GM23338 (cell line): ENCODE data around the gene FAU. TPM values are rescaled to one million over a fixed set of nuclear protein-coding genes. Genes with fewer than 3 reads are reported as not detected.

ENCODE experiments used
- ATAC-seq: fragments of 200-7000 bp; cut with Tn5 transposase; 3 replicates; pipeline ENCODE4 v1.9.1; 2020
- DNase-seq: peaks from one replicate; pipeline ENCODE4 v3.0.0-alpha.2; 2015; ENCODE audit warnings: low spot score
- H2AFZ ChIP-seq: fragments of 200-600 bp; sonication (generic); 2 replicates; pipeline ENCODE4 v1.8.0; 2016; ENCODE audit warnings: antibody characterized with exemption, mild to moderate bottlenecking, moderate library complexity
- H3F3A ChIP-seq: fragments of 200-600 bp; sonication (generic); replicated peaks from 2 replicates; pipeline ENCODE4 v1.8.0; 2017; ENCODE audit warnings: antibody characterized with exemption, mixed run types, low read depth
- H3K27ac ChIP-seq: fragments of 200-600 bp; sonication (generic); 2 replicates; pipeline ENCODE4 v1.6.1; 2016; ENCODE audit warnings: low read depth
- H3K27me3 ChIP-seq: fragments of 200-600 bp; sonication (generic); 2 replicates; pipeline ENCODE4 v1.8.0; 2016; ENCODE audit warnings: mild to moderate bottlenecking, mixed run types, moderate library complexity; ENCODE audit not compliant: insufficient read depth
- H3K36me3 ChIP-seq: fragments of 200-600 bp; sonication (generic); 2 replicates; pipeline ENCODE4 v1.8.0; 2016; ENCODE audit warnings: mild to moderate bottlenecking; ENCODE audit not compliant: insufficient read depth
- H3K4me1 ChIP-seq: fragments of 200-600 bp; sonication (generic); 2 replicates; pipeline ENCODE4 v1.8.0; 2016; ENCODE audit warnings: mild to moderate bottlenecking, moderate library complexity; ENCODE audit not compliant: insufficient read depth
- H3K4me2 ChIP-seq: fragments of 200-600 bp; sonication (generic); 2 replicates; pipeline ENCODE4 v1.7.1; 2017; ENCODE audit warnings: mixed run types
- H3K4me3 ChIP-seq: fragments of 200-600 bp; sonication (generic); 2 replicates; pipeline ENCODE4 v1.6.1; 2016; ENCODE audit warnings: mixed run types
- H3K79me2 ChIP-seq: fragments of 200-600 bp; sonication (generic); replicated peaks from 2 replicates; pipeline ENCODE4 v1.8.0; 2017; ENCODE audit warnings: mild to moderate bottlenecking; ENCODE audit not compliant: insufficient read depth
- H3K9me2 ChIP-seq: fragments of 200-600 bp; sonication (generic); 2 replicates; pipeline ENCODE4 v1.8.0; 2017; ENCODE audit not compliant: insufficient read depth
- H4K20me1 ChIP-seq: fragments of 200-600 bp; sonication (generic); replicated peaks from 2 replicates; pipeline ENCODE4 v1.8.0; 2017; ENCODE audit warnings: mild to moderate bottlenecking; ENCODE audit not compliant: insufficient read depth
- H3K27ac Mint-ChIP-seq: 2 replicates; pipeline ENCODE4 v1.8.0; 2020; ENCODE audit warnings: inconsistent platforms, mild to moderate bottlenecking, moderate library complexity, mixed read lengths
- H3K27me3 Mint-ChIP-seq: 3 replicates; pipeline ENCODE4 v1.8.0; 2022; ENCODE audit warnings: low read depth, mild to moderate bottlenecking, moderate library complexity, mixed read lengths, inconsistent platforms; ENCODE audit not compliant: insufficient read depth, poor library complexity
- H3K36me3 Mint-ChIP-seq: 3 replicates; pipeline ENCODE4 v1.8.0; 2021; ENCODE audit warnings: low read depth, mild to moderate bottlenecking, inconsistent platforms, moderate library complexity, mixed read lengths
- H3K4me1 Mint-ChIP-seq: 3 replicates; pipeline ENCODE4 v1.8.0; 2020; ENCODE audit warnings: mild to moderate bottlenecking, inconsistent platforms, mixed read lengths
- H3K4me3 Mint-ChIP-seq: 3 replicates; pipeline ENCODE4 v1.8.0; 2021; ENCODE audit warnings: moderate library complexity, mild to moderate bottlenecking, inconsistent platforms, mixed read lengths
- H3K9me3 Mint-ChIP-seq: 3 replicates; pipeline ENCODE4 v1.8.0; 2020; ENCODE audit warnings: moderate library complexity, mild to moderate bottlenecking, inconsistent platforms, mixed read lengths
- ETS1 ChIP-seq: IDR thresholded peaks from 2 replicates; pipeline ENCODE4 v1.6.1; 2016; ENCODE audit warnings: antibody characterized with exemption
- EZH2 ChIP-seq: fragments of 200-600 bp; sonication (generic); IDR thresholded peaks from one replicate; pipeline ENCODE4 v1.8.0; 2017; ENCODE audit warnings: antibody characterized with exemption, mild to moderate bottlenecking, low read depth; ENCODE audit not compliant: unreplicated experiment
- EZH2phosphoT487 ChIP-seq: fragments of 200-600 bp; sonication (generic); IDR thresholded peaks from one replicate; pipeline ENCODE4 v1.8.1; 2018; ENCODE audit warnings: antibody characterized with exemption; ENCODE audit not compliant: unreplicated experiment
- JUNB ChIP-seq: IDR thresholded peaks from one replicate; pipeline ENCODE4 v1.6.1; 2016; ENCODE audit warnings: antibody characterized with exemption; ENCODE audit not compliant: unreplicated experiment
- STAT1 ChIP-seq: IDR thresholded peaks from one replicate; pipeline ENCODE4 v1.6.1; 2016; ENCODE audit warnings: antibody characterized with exemption; ENCODE audit not compliant: unreplicated experiment
- ZNF114 ChIP-seq: fragments of 250-450 bp; sonication (Bioruptor Pico); IDR thresholded peaks from 2 replicates; pipeline ENCODE4 v1.5.0; 2020; ENCODE audit warnings: mild to moderate bottlenecking, moderate library complexity
- ZNF331 ChIP-seq: fragments of 250-450 bp; sonication (Bioruptor Pico); IDR thresholded peaks from 2 replicates; pipeline ENCODE4 v1.5.0; 2020; ENCODE audit warnings: low read depth, mild to moderate bottlenecking, moderate library complexity
- polyA plus RNA-seq: library from polyadenylated mRNA; unstranded; fragments of >200 nt; fragmentation: Nextera tagmentation; extraction: Ambion mirVana; gene quantifications from 2 replicates; pipeline ENCODE4 v1.2.1, GENCODE V29; 2016
- total RNA-seq: library from RNA; depleted of rRNA; stranded (reverse); fragments of >200 nt; shearing (Covaris generic); gene quantifications from 2 replicates; pipeline ENCODE4 v1.2.3, GENCODE V29; 2014
- TF ChIP-seq, protein P1 (sequence below): IDR thresholded peaks from one replicate; pipeline ENCODE4 v1.6.1; 2018; ENCODE audit warnings: antibody characterized with exemption; ENCODE audit not compliant: unreplicated experiment
- TF ChIP-seq, protein P2 (sequence below): fragments of 250-450 bp; sonication (Bioruptor Pico); IDR thresholded peaks from 2 replicates; pipeline ENCODE4 v1.5.0; 2020; ENCODE audit warnings: mild to moderate bottlenecking, moderate library complexity

The FAU gene
- total and polyA plus RNA-seq, 2 experiments from 2014 or later = 262 to 1,177 TPM

GRCh38 chr11:65151331-65151899 lies 29.5 kb upstream of the FAU start:
- H3K4me1 Mint-ChIP-seq = peaks cover 5% of the 10 kb centered on the region; the same call in 1 of the 3 replicates
- Histone ChIP-seq H2AFZ (no peak overlapping the region; the same call in 1 of the 2 replicates), H3K27ac (no peak overlapping the region), H3K36me3 (no peaks in the 10 kb centered on the region), H3F3A (no peaks in the 10 kb centered on the region), H3K9me2 (no peaks in the 10 kb centered on the region), H4K20me1 (no peaks in the 10 kb centered on the region), H3K27me3 (no peaks in the 10 kb centered on the region), H3K79me2 (no peaks in the 10 kb centered on the region), H3K4me1 (no peaks in the 10 kb centered on the region), H3K4me2 (no peak overlapping the region), H3K4me3 (no peak overlapping the region)
- no peak overlapping the region for H3K4me3 Mint-ChIP-seq
- peaks cover 2% of the 10 kb centered on the region; the same call in 1 of the 3 replicates for H3K9me3 Mint-ChIP-seq
- ATAC-seq (no peak), DNase-seq (no peak)
- H3K36me3 Mint-ChIP-seq = no peaks in the 10 kb centered on the region; the same call in 2 of the 3 replicates
- TF ChIP-seq STAT1 (no peak), JUNB (no peak), EZH2phosphoT487 (no peak)
- H3K27me3 Mint-ChIP-seq = peaks cover 13% of the 10 kb centered on the region
- H3K27ac Mint-ChIP-seq = no peak overlapping the region; the same call in 1 of the 2 replicates

GRCh38 chr11:65150509-65151299 lies 28.8 kb upstream of the FAU start:
- H3K36me3 ChIP-seq = no peaks in the 10 kb centered on the region
- H3F3A ChIP-seq = no peaks in the 10 kb centered on the region
- H3K79me2 ChIP-seq = no peaks in the 10 kb centered on the region
- H3K27me3 Mint-ChIP-seq = peaks cover 19% of the 10 kb centered on the region
- no peaks in the 10 kb centered on the region for H3K4me1 ChIP-seq
- H3K9me2 ChIP-seq = no peaks in the 10 kb centered on the region
- H3K27ac ChIP-seq = no peak overlapping the region
- H3K4me1 Mint-ChIP-seq = peaks cover 5% of the 10 kb centered on the region; the same call in 1 of the 3 replicates
- no peak overlapping the region for H3K4me2 ChIP-seq
- H3K27me3 ChIP-seq = no peaks in the 10 kb centered on the region
- no peaks in the 10 kb centered on the region; the same call in 2 of the 3 replicates for H3K36me3 Mint-ChIP-seq
- ATAC-seq (peak; percentile 78), DNase-seq (no peak)
- H3K4me3 ChIP-seq = no peak overlapping the region
- no peak overlapping the region for H3K4me3 Mint-ChIP-seq
- H4K20me1 ChIP-seq = no peaks in the 10 kb centered on the region
- peaks cover 9% of the 10 kb centered on the region; the same call in 1 of the 3 replicates for H3K9me3 Mint-ChIP-seq
- peak overlapping the region; percentile 69 for H2AFZ ChIP-seq
- peak overlapping the region; percentile 74 for H3K27ac Mint-ChIP-seq
- TF ChIP-seq EZH2phosphoT487 = no peak
- TF ChIP-seq, protein P1, sequence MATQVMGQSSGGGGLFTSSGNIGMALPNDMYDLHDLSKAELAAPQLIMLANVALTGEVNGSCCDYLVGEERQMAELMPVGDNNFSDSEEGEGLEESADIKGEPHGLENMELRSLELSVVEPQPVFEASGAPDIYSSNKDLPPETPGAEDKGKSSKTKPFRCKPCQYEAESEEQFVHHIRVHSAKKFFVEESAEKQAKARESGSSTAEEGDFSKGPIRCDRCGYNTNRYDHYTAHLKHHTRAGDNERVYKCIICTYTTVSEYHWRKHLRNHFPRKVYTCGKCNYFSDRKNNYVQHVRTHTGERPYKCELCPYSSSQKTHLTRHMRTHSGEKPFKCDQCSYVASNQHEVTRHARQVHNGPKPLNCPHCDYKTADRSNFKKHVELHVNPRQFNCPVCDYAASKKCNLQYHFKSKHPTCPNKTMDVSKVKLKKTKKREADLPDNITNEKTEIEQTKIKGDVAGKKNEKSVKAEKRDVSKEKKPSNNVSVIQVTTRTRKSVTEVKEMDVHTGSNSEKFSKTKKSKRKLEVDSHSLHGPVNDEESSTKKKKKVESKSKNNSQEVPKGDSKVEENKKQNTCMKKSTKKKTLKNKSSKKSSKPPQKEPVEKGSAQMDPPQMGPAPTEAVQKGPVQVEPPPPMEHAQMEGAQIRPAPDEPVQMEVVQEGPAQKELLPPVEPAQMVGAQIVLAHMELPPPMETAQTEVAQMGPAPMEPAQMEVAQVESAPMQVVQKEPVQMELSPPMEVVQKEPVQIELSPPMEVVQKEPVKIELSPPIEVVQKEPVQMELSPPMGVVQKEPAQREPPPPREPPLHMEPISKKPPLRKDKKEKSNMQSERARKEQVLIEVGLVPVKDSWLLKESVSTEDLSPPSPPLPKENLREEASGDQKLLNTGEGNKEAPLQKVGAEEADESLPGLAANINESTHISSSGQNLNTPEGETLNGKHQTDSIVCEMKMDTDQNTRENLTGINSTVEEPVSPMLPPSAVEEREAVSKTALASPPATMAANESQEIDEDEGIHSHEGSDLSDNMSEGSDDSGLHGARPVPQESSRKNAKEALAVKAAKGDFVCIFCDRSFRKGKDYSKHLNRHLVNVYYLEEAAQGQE = no peak
- TF ChIP-seq ETS1 = no peak
- no peak for TF ChIP-seq ZNF331 (CRISPR knock-in tag)
- TF ChIP-seq EZH2 = no peak
- TF ChIP-seq, protein P2, sequence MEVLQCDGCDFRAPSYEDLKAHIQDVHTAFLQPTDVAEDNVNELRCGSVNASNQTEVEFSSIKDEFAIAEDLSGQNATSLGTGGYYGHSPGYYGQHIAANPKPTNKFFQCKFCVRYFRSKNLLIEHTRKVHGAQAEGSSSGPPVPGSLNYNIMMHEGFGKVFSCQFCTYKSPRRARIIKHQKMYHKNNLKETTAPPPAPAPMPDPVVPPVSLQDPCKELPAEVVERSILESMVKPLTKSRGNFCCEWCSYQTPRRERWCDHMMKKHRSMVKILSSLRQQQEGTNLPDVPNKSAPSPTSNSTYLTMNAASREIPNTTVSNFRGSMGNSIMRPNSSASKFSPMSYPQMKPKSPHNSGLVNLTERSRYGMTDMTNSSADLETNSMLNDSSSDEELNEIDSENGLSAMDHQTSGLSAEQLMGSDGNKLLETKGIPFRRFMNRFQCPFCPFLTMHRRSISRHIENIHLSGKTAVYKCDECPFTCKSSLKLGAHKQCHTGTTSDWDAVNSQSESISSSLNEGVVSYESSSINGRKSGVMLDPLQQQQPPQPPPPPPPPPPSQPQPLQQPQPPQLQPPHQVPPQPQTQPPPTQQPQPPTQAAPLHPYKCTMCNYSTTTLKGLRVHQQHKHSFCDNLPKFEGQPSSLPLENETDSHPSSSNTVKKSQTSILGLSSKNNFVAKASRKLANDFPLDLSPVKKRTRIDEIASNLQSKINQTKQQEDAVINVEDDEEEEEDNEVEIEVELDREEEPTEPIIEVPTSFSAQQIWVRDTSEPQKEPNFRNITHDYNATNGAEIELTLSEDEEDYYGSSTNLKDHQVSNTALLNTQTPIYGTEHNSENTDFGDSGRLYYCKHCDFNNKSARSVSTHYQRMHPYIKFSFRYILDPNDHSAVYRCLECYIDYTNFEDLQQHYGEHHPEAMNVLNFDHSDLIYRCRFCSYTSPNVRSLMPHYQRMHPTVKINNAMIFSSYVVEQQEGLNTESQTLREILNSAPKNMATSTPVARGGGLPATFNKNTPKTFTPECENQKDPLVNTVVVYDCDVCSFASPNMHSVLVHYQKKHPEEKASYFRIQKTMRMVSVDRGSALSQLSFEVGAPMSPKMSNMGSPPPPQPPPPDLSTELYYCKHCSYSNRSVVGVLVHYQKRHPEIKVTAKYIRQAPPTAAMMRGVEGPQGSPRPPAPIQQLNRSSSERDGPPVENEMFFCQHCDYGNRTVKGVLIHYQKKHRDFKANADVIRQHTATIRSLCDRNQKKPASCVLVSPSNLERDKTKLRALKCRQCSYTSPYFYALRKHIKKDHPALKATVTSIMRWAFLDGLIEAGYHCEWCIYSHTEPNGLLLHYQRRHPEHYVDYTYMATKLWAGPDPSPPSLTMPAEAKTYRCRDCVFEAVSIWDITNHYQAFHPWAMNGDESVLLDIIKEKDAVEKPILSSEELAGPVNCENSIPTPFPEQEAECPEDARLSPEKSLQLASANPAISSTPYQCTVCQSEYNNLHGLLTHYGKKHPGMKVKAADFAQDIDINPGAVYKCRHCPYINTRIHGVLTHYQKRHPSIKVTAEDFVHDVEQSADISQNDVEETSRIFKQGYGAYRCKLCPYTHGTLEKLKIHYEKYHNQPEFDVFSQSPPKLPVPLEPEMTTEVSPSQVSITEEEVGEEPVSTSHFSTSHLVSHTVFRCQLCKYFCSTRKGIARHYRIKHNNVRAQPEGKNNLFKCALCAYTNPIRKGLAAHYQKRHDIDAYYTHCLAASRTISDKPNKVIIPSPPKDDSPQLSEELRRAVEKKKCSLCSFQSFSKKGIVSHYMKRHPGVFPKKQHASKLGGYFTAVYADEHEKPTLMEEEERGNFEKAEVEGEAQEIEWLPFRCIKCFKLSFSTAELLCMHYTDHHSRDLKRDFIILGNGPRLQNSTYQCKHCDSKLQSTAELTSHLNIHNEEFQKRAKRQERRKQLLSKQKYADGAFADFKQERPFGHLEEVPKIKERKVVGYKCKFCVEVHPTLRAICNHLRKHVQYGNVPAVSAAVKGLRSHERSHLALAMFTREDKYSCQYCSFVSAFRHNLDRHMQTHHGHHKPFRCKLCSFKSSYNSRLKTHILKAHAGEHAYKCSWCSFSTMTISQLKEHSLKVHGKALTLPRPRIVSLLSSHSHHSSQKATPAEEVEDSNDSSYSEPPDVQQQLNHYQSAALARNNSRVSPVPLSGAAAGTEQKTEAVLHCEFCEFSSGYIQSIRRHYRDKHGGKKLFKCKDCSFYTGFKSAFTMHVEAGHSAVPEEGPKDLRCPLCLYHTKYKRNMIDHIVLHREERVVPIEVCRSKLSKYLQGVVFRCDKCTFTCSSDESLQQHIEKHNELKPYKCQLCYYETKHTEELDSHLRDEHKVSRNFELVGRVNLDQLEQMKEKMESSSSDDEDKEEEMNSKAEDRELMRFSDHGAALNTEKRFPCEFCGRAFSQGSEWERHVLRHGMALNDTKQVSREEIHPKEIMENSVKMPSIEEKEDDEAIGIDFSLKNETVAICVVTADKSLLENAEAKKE = no peak
- TF ChIP-seq JUNB = no peak
- TF ChIP-seq ZNF114 (CRISPR knock-in tag) = no peak
